HepG2 (cell line): Measurements from ENCODE around the gene PCDHGC5. TPM values are rescaled to one million over a fixed set of nuclear protein-coding genes. Genes with fewer than 3 reads are reported as not detected.
A peak's percentile ranks its signal among the peaks of the same experiment; 100 is the strongest.

Source experiments
- CCAR2 ChIP-seq: fragments of 200-400 bp; formaldehyde crosslinking; optimal IDR thresholded peaks from 2 replicates; pipeline ENCODE3; 2018; ENCODE audit warnings: low read depth, mild to moderate bottlenecking, low read length, moderate library complexity
- FOSL1 ChIP-seq: sonication (generic); formaldehyde crosslinking; IDR thresholded peaks from 2 replicates; pipeline ENCODE4 v1.9.0; 2021; ENCODE audit warnings: missing genetic modification reagents, borderline replicate concordance
- FOXJ3 ChIP-seq: sonication (generic); formaldehyde crosslinking; IDR thresholded peaks from 2 replicates; pipeline ENCODE4 v1.4.0; 2020; ENCODE audit warnings: missing genetic modification reagents, mild to moderate bottlenecking, borderline replicate concordance
- HNRNPL ChIP-seq: fragments of 200-400 bp; formaldehyde crosslinking; IDR thresholded peaks from 2 replicates; pipeline ENCODE4 v1.6.1; 2017; ENCODE audit warnings: mild to moderate bottlenecking, low read depth, low read length
- IRX3 ChIP-seq: sonication (generic); formaldehyde crosslinking; IDR thresholded peaks from 2 replicates; pipeline ENCODE4 v1.8.1; 2023; ENCODE audit warnings: mild to moderate bottlenecking, low read depth, missing genetic modification reagents, borderline replicate concordance
- JUNB ChIP-seq: sonication (generic); formaldehyde crosslinking; IDR thresholded peaks from 2 replicates; pipeline ENCODE4 v1.8.0; 2022; ENCODE audit warnings: missing genetic modification reagents, mild to moderate bottlenecking, borderline replicate concordance
- MED13 ChIP-seq: sonication (generic); formaldehyde crosslinking; IDR thresholded peaks from 2 replicates; pipeline ENCODE4 v1.5.0; 2020; ENCODE audit warnings: missing genetic modification reagents
- PHF20 ChIP-seq: sonication (generic); formaldehyde crosslinking; IDR thresholded peaks from 2 replicates; pipeline ENCODE4 v1.5.0; 2020; ENCODE audit warnings: mild to moderate bottlenecking, missing genetic modification reagents
- SCMH1 ChIP-seq: sonication (generic); formaldehyde crosslinking; IDR thresholded peaks from 2 replicates; pipeline ENCODE4 v1.9.0; 2021; ENCODE audit warnings: missing genetic modification reagents, mild to moderate bottlenecking, borderline replicate concordance
- SP2 ChIP-seq: sonication (generic); formaldehyde crosslinking; IDR thresholded peaks from 2 replicates; pipeline ENCODE4 v1.5.1; 2020; ENCODE audit warnings: mild to moderate bottlenecking, missing genetic modification reagents
- TSC22D2 ChIP-seq: sonication (generic); formaldehyde crosslinking; IDR thresholded peaks from 2 replicates; pipeline ENCODE4 v1.5.1; 2020; ENCODE audit warnings: missing genetic modification reagents, mild to moderate bottlenecking, borderline replicate concordance
- ZFP41 ChIP-seq: sonication (generic); formaldehyde crosslinking; IDR thresholded peaks from 2 replicates; pipeline ENCODE4 v1.4.0; 2020; ENCODE audit warnings: mild to moderate bottlenecking, missing genetic modification reagents, borderline replicate concordance
- ZNF121 ChIP-seq: sonication (generic); formaldehyde crosslinking; IDR thresholded peaks from 2 replicates; pipeline ENCODE4 v1.5.0; 2020; ENCODE audit warnings: mild to moderate bottlenecking, missing genetic modification reagents
- ZNF83 ChIP-seq: sonication (generic); formaldehyde crosslinking; IDR thresholded peaks from 2 replicates; pipeline ENCODE4 v1.4.0; 2020; ENCODE audit warnings: missing genetic modification reagents, mild to moderate bottlenecking, borderline replicate concordance
- polyA plus RNA-seq, 8 experiments: library from polyadenylated mRNA; depleted of rRNA in 3 of 8; stranded (reverse) in 7 of 8; unstranded in 1 of 8; fragments of >200 nt; fragmentation: Illumina TruSeq in 4 of 8; extraction: Trizol in 4 of 8; gene quantifications; 2 replicates each; pipeline versions ENCODE4 v1.2.1 to v1.2.3, GENCODE V29; 2011 to 2016; ENCODE audit warnings: low read depth in 4 of 8, missing spikeins in 1 of 8, mixed read lengths in 1 of 8; ENCODE audit not compliant: insufficient read depth in 1 of 8
- total RNA-seq, 5 experiments: library from RNA; depleted of rRNA; stranded (reverse); fragments of >200 nt; fragmentation: Illumina TruSeq; extraction: Trizol; gene quantifications; 2 replicates each; pipeline ENCODE4 v1.2.3, GENCODE V29; 2016; ENCODE audit warnings: low read depth in 1 of 5
- TF ChIP-seq, protein P1 (sequence below), 2 experiments: sonication (generic) in 1 of 2; formaldehyde crosslinking in 1 of 2; IDR thresholded peaks; 2 replicates each; pipeline versions ENCODE4 v1.4.0 to v1.6.1; 2018 to 2020; ENCODE audit warnings: missing genetic modification reagents in 2 of 2, borderline replicate concordance in 1 of 2, low read depth in 1 of 2, mild to moderate bottlenecking in 1 of 2, missing biosample characterization in 1 of 2
- TF ChIP-seq, protein P2 (sequence below): sonication (generic); formaldehyde crosslinking; IDR thresholded peaks from 2 replicates; pipeline ENCODE4 v1.4.0; 2020; ENCODE audit warnings: missing genetic modification reagents, borderline replicate concordance
- TF ChIP-seq, protein P3 (sequence below): sonication (generic); formaldehyde crosslinking; IDR thresholded peaks from 2 replicates; pipeline ENCODE4 v1.9.0; 2021; ENCODE audit warnings: missing genetic modification reagents, borderline replicate concordance
- TF ChIP-seq, protein P4 (sequence below): sonication (generic); formaldehyde crosslinking; IDR thresholded peaks from 2 replicates; pipeline ENCODE4 v1.4.0; 2020; ENCODE audit warnings: mild to moderate bottlenecking, missing genetic modification reagents, borderline replicate concordance
- TF ChIP-seq, protein P5 (sequence below): sonication (generic); formaldehyde crosslinking; IDR thresholded peaks from 2 replicates; pipeline ENCODE4 v1.5.0; 2020; ENCODE audit warnings: missing genetic modification reagents

The PCDHGC5 gene
- total and polyA plus RNA-seq, 2 of the 13 experiments (the other 11 are each of a cell fraction or from before 2014, with no cell fraction given) = 0.03 TPM; not detected in 1

GRCh38 chr5:141524604-141525597 is 36.0 kb downstream of the PCDHGC5 start (continued):
- no peak for TF ChIP-seq SCMH1 (CRISPR knock-in tag)
- no peak for TF ChIP-seq TSC22D2
- no peak for TF ChIP-seq FOSL1 (CRISPR knock-in tag)
- TF ChIP-seq PHF20 (CRISPR knock-in tag) = no peak
- TF ChIP-seq, protein P1, sequence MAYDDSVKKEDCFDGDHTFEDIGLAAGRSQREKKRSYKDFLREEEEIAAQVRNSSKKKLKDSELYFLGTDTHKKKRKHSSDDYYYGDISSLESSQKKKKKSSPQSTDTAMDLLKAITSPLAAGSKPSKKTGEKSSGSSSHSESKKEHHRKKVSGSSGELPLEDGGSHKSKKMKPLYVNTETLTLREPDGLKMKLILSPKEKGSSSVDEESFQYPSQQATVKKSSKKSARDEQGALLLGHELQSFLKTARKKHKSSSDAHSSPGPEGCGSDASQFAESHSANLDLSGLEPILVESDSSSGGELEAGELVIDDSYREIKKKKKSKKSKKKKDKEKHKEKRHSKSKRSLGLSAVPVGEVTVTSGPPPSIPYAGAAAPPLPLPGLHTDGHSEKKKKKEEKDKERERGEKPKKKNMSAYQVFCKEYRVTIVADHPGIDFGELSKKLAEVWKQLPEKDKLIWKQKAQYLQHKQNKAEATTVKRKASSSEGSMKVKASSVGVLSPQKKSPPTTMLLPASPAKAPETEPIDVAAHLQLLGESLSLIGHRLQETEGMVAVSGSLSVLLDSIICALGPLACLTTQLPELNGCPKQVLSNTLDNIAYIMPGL (CRISPR knock-in tag; IDR thresholded peaks at IDR 0.05; ENCODE audit: borderline replicate concordance in 1 of 2, low read depth in 1 of 2) = peak; percentile 85 to 92
- TF ChIP-seq HNRNPL = 0 out of 2 replicates have a peak, but pooled peaks have one; percentile 31
- no peak for TF ChIP-seq ZNF83 (CRISPR knock-in tag)
- no peak for TF ChIP-seq FOXJ3 (CRISPR knock-in tag)
- TF ChIP-seq, protein P2, sequence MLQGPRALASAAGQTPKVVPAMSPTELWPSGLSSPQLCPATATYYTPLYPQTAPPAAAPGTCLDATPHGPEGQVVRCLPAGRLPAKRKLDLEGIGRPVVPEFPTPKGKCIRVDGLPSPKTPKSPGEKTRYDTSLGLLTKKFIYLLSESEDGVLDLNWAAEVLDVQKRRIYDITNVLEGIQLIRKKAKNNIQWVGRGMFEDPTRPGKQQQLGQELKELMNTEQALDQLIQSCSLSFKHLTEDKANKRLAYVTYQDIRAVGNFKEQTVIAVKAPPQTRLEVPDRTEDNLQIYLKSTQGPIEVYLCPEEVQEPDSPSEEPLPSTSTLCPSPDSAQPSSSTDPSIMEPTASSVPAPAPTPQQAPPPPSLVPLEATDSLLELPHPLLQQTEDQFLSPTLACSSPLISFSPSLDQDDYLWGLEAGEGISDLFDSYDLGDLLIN = no peak
- no peak for TF ChIP-seq JUNB
- TF ChIP-seq MED13 = no peak
- TF ChIP-seq, protein P3, sequence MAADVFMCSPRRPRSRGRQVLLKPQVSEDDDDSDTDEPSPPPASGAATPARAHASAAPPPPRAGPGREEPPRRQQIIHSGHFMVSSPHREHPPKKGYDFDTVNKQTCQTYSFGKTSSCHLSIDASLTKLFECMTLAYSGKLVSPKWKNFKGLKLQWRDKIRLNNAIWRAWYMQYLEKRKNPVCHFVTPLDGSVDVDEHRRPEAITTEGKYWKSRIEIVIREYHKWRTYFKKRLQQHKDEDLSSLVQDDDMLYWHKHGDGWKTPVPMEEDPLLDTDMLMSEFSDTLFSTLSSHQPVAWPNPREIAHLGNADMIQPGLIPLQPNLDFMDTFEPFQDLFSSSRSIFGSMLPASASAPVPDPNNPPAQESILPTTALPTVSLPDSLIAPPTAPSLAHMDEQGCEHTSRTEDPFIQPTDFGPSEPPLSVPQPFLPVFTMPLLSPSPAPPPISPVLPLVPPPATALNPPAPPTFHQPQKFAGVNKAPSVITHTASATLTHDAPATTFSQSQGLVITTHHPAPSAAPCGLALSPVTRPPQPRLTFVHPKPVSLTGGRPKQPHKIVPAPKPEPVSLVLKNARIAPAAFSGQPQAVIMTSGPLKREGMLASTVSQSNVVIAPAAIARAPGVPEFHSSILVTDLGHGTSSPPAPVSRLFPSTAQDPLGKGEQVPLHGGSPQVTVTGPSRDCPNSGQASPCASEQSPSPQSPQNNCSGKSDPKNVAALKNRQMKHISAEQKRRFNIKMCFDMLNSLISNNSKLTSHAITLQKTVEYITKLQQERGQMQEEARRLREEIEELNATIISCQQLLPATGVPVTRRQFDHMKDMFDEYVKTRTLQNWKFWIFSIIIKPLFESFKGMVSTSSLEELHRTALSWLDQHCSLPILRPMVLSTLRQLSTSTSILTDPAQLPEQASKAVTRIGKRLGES (CRISPR knock-in tag) = no peak
- no peak for TF ChIP-seq ZFP41
- no peak for TF ChIP-seq SP2 (CRISPR knock-in tag)
- TF ChIP-seq, protein P4, sequence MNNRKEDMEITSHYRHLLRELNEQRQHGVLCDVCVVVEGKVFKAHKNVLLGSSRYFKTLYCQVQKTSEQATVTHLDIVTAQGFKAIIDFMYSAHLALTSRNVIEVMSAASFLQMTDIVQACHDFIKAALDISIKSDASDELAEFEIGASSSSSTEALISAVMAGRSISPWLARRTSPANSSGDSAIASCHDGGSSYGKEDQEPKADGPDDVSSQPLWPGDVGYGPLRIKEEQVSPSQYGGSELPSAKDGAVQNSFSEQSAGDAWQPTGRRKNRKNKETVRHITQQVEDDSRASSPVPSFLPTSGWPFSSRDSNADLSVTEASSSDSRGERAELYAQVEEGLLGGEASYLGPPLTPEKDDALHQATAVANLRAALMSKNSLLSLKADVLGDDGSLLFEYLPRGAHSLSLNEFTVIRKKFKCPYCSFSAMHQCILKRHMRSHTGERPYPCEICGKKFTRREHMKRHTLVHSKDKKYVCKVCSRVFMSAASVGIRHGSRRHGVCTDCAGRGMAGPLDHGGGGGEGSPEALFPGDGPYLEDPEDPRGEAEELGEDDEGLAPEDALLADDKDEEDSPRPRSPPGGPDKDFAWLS (CRISPR knock-in tag) = no peak
- TF ChIP-seq IRX3 = no peak
- no peak for TF ChIP-seq ZNF121 (CRISPR knock-in tag)
- TF ChIP-seq, protein P5, sequence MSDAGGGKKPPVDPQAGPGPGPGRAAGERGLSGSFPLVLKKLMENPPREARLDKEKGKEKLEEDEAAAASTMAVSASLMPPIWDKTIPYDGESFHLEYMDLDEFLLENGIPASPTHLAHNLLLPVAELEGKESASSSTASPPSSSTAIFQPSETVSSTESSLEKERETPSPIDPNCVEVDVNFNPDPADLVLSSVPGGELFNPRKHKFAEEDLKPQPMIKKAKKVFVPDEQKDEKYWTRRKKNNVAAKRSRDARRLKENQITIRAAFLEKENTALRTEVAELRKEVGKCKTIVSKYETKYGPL (CRISPR knock-in tag) = no peak
- TF ChIP-seq CCAR2 = no peak
